Measurements from ENCODE around the gene GAGE10. TPM values are rescaled to one million over a fixed set of nuclear protein-coding genes. Genes with fewer than 3 reads are reported as not detected.

The GAGE10 gene
- total and polyA plus RNA-seq, 2 of the 8 experiments (the other 6 are each of a cell fraction or from before 2014, with no cell fraction given), result not detected

Other genes starting within 250 kb of the GAGE10 start
- gene CCDC120, start 244.6 kb upstream of the GAGE10 start, total RNA-seq (2021; fragmentation: NEBNext Ultra II Directional; extraction: Animal tissue kit (Norgen Biotek cat#: 25700)), result 11.8 and 11.9 TPM in 2 replicates
- 4.9 and 8.6 TPM in 2 replicates for gene CCDC120, start 244.6 kb upstream of the GAGE10 start, polyA plus RNA-seq (2011; rRNA removed)
- gene PRAF2, start 229.6 kb upstream of the GAGE10 start, total RNA-seq (2021; fragmentation: NEBNext Ultra II Directional; extraction: Animal tissue kit (Norgen Biotek cat#: 25700)), result 11.3 and 12.1 TPM in 2 replicates
- gene PRAF2, start 229.6 kb upstream of the GAGE10 start, polyA plus RNA-seq (2011; rRNA removed), result 15.4 and 18.9 TPM in 2 replicates
- 26.0 and 27.9 TPM in 2 replicates for gene WDR45, start 223.8 kb upstream of the GAGE10 start, total RNA-seq (2021; fragmentation: NEBNext Ultra II Directional; extraction: Animal tissue kit (Norgen Biotek cat#: 25700))
- gene WDR45, start 223.8 kb upstream of the GAGE10 start, polyA plus RNA-seq (2011; rRNA removed), result 49.7 and 50.6 TPM in 2 replicates
- gene GPKOW, start 179.9 kb upstream of the GAGE10 start, total RNA-seq (2021; fragmentation: NEBNext Ultra II Directional; extraction: Animal tissue kit (Norgen Biotek cat#: 25700)), result 16.8 and 17.9 TPM in 2 replicates
- 11.9 and 14.0 TPM in 2 replicates for gene GPKOW, start 179.9 kb upstream of the GAGE10 start, polyA plus RNA-seq (2011; rRNA removed)
- gene MAGIX, start 140.9 kb upstream of the GAGE10 start, total RNA-seq (2021; fragmentation: NEBNext Ultra II Directional; extraction: Animal tissue kit (Norgen Biotek cat#: 25700)), result 0.37 and 0.46 TPM in 2 replicates
- 1.1 and 1.9 TPM in 2 replicates for gene MAGIX, start 140.9 kb upstream of the GAGE10 start, polyA plus RNA-seq (2011; rRNA removed)
- gene PLP2, start 131.7 kb upstream of the GAGE10 start, total RNA-seq (2021; fragmentation: NEBNext Ultra II Directional; extraction: Animal tissue kit (Norgen Biotek cat#: 25700)), result 9.0 and 10.3 TPM in 2 replicates
- 23.4 and 25.6 TPM in 2 replicates for gene PLP2, start 131.7 kb upstream of the GAGE10 start, polyA plus RNA-seq (2011; rRNA removed)
- gene PRICKLE3, start 117.3 kb upstream of the GAGE10 start, total RNA-seq (2021; fragmentation: NEBNext Ultra II Directional; extraction: Animal tissue kit (Norgen Biotek cat#: 25700)), result 8.4 and 10.6 TPM in 2 replicates
- 9.1 and 15.1 TPM in 2 replicates for gene PRICKLE3, start 117.3 kb upstream of the GAGE10 start, polyA plus RNA-seq (2011; rRNA removed)
- 10.2 and 10.8 TPM in 2 replicates for gene SYP, start 103.5 kb upstream of the GAGE10 start, total RNA-seq (2021; fragmentation: NEBNext Ultra II Directional; extraction: Animal tissue kit (Norgen Biotek cat#: 25700))
- gene SYP, start 103.5 kb upstream of the GAGE10 start, polyA plus RNA-seq (2011; rRNA removed), result 4.3 and 7.2 TPM in 2 replicates
- gene CACNA1F, start 70.3 kb upstream of the GAGE10 start, total RNA-seq (2021; fragmentation: NEBNext Ultra II Directional; extraction: Animal tissue kit (Norgen Biotek cat#: 25700)), result 0.77 and 0.84 TPM in 2 replicates
- 0.59 and 1.7 TPM in 2 replicates for gene CACNA1F, start 70.3 kb upstream of the GAGE10 start, polyA plus RNA-seq (2011; rRNA removed)
- 7.3 and 8.0 TPM in 2 replicates for gene CCDC22, start 68.2 kb upstream of the GAGE10 start, total RNA-seq (2021; fragmentation: NEBNext Ultra II Directional; extraction: Animal tissue kit (Norgen Biotek cat#: 25700))
- gene CCDC22, start 68.2 kb upstream of the GAGE10 start, polyA plus RNA-seq (2011; rRNA removed), result 13.9 and 19.0 TPM in 2 replicates
- 0.23 and 0.37 TPM in 2 replicates for gene FOXP3, start 38.9 kb upstream of the GAGE10 start, total RNA-seq (2021; fragmentation: NEBNext Ultra II Directional; extraction: Animal tissue kit (Norgen Biotek cat#: 25700))
- gene FOXP3, start 38.9 kb upstream of the GAGE10 start, polyA plus RNA-seq (2011; rRNA removed), result 0.54 and 0.67 TPM in 2 replicates
- 6.1 and 6.8 TPM in 2 replicates for gene PPP1R3F, start 33.9 kb upstream of the GAGE10 start, total RNA-seq (2021; fragmentation: NEBNext Ultra II Directional; extraction: Animal tissue kit (Norgen Biotek cat#: 25700))
- 5.1 and 6.2 TPM in 2 replicates for gene PPP1R3F, start 33.9 kb upstream of the GAGE10 start, polyA plus RNA-seq (2011; rRNA removed)
- gene GAGE12J, start 18.4 kb downstream of the GAGE10 start, total RNA-seq (2021; fragmentation: NEBNext Ultra II Directional; extraction: Animal tissue kit (Norgen Biotek cat#: 25700)), result not detected in 2 replicates
- gene GAGE12J, start 18.4 kb downstream of the GAGE10 start, polyA plus RNA-seq (2011; rRNA removed), result not detected in 2 replicates
- gene GAGE13, start 27.9 kb downstream of the GAGE10 start, total RNA-seq (2021; fragmentation: NEBNext Ultra II Directional; extraction: Animal tissue kit (Norgen Biotek cat#: 25700)), result not detected in 2 replicates
- not detected in 2 replicates for gene GAGE13, start 27.9 kb downstream of the GAGE10 start, polyA plus RNA-seq (2011; rRNA removed)
- not detected in 2 replicates for gene GAGE12C, start 228.5 kb downstream of the GAGE10 start, total RNA-seq (2021; fragmentation: NEBNext Ultra II Directional; extraction: Animal tissue kit (Norgen Biotek cat#: 25700))
- gene GAGE12C, start 228.5 kb downstream of the GAGE10 start, polyA plus RNA-seq (2011; rRNA removed), result not detected in 2 replicates
- gene GAGE12D, start 238.1 kb downstream of the GAGE10 start, total RNA-seq (2021; fragmentation: NEBNext Ultra II Directional; extraction: Animal tissue kit (Norgen Biotek cat#: 25700)), result not detected in 2 replicates
- gene GAGE12D, start 238.1 kb downstream of the GAGE10 start, polyA plus RNA-seq (2011; rRNA removed), result not detected in 2 replicates
- gene GAGE12E, start 247.6 kb downstream of the GAGE10 start, total RNA-seq (2021; fragmentation: NEBNext Ultra II Directional; extraction: Animal tissue kit (Norgen Biotek cat#: 25700)), result not detected in 2 replicates
- not detected in 2 replicates for gene GAGE12E, start 247.6 kb downstream of the GAGE10 start, polyA plus RNA-seq (2011; rRNA removed)

All from H1 (cell line).